Measurements from ENCODE around the gene FEN1. TPM values are rescaled to one million over a fixed set of nuclear protein-coding genes. Genes with fewer than 3 reads are reported as not detected.

The FEN1 gene
- total and polyA plus RNA-seq, 2 of the 13 experiments (the other 11 are each of a cell fraction or from before 2014, with no cell fraction given), result 12.4 to 102 TPM

GRCh38 chr11:61827571-61828378 is 35.1 kb downstream of the FEN1 start, which contains the start of gene FADS2 (continued):
- TF ChIP-seq, protein P1, sequence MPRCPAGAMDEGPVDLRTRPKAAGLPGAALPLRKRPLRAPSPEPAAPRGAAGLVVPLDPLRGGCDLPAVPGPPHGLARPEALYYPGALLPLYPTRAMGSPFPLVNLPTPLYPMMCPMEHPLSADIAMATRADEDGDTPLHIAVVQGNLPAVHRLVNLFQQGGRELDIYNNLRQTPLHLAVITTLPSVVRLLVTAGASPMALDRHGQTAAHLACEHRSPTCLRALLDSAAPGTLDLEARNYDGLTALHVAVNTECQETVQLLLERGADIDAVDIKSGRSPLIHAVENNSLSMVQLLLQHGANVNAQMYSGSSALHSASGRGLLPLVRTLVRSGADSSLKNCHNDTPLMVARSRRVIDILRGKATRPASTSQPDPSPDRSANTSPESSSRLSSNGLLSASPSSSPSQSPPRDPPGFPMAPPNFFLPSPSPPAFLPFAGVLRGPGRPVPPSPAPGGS (CRISPR knock-in tag; IDR thresholded peaks at IDR 0.05), result peak; percentile 67; the same call in 1 of the 2 replicates
- no peak for TF ChIP-seq MXD4 (CRISPR knock-in tag; IDR thresholded peaks at IDR 0.05)
- TF ChIP-seq ZC3H13 (CRISPR knock-in tag; IDR thresholded peaks at IDR 0.05), result peak; percentile 65; the same call in 1 of the 2 replicates
- no peak for TF ChIP-seq ZNF3 (CRISPR knock-in tag; IDR thresholded peaks at IDR 0.05)
- TF ChIP-seq ZFY (CRISPR knock-in tag; IDR thresholded peaks at IDR 0.05), result no peak; the same call in none of the 2 replicates
- TF ChIP-seq RFXAP (CRISPR knock-in tag; IDR thresholded peaks at IDR 0.05; ENCODE audit: borderline replicate concordance), result no peak
- no peak for TF ChIP-seq SAFB2 (CRISPR knock-in tag; IDR thresholded peaks at IDR 0.05; ENCODE audit: borderline replicate concordance, low read depth)
- 0 out of 2 replicates have a peak, but pooled peaks have one; percentile 47 for TF ChIP-seq ZBTB3 (CRISPR knock-in tag; IDR thresholded peaks at IDR 0.05; ENCODE audit: borderline replicate concordance, low read depth)
- no peak for TF ChIP-seq ZNF383 (CRISPR knock-in tag; IDR thresholded peaks at IDR 0.05; ENCODE audit: borderline replicate concordance)
- no peak for TF ChIP-seq ZNF33B (CRISPR knock-in tag; IDR thresholded peaks at IDR 0.05)
- no peak for TF ChIP-seq MAFF (IDR thresholded peaks at IDR 0.05; ENCODE audit: low read depth, low read length)
- TF ChIP-seq MED13 (CRISPR knock-in tag; IDR thresholded peaks at IDR 0.05), result peak; percentile 44; the same call in 1 of the 2 replicates
- no peak for TF ChIP-seq ZNF138 (CRISPR knock-in tag; IDR thresholded peaks at IDR 0.05; ENCODE audit: low read depth)
- no peak for TF ChIP-seq NFKBIZ (CRISPR knock-in tag; IDR thresholded peaks at IDR 0.05)
- TF ChIP-seq ZNF75D (CRISPR knock-in tag; IDR thresholded peaks at IDR 0.05; ENCODE audit: borderline replicate concordance), result 0 out of 2 replicates have a peak, but pooled peaks have one; percentile 57
- TF ChIP-seq PRPF4 (IDR thresholded peaks at IDR 0.05; ENCODE audit: low read depth, low read length, poor library complexity, severe bottlenecking), result no peak
- TF ChIP-seq ATF5 (CRISPR knock-in tag; IDR thresholded peaks at IDR 0.05; ENCODE audit: low read depth), result no peak
- no peak for TF ChIP-seq CEBPG (CRISPR knock-in tag; IDR thresholded peaks at IDR 0.05)
- TF ChIP-seq SP140L (CRISPR knock-in tag; IDR thresholded peaks at IDR 0.05; ENCODE audit: borderline replicate concordance), result no peak
- no peak for TF ChIP-seq SNAI1 (CRISPR knock-in tag; IDR thresholded peaks at IDR 0.05; ENCODE audit: borderline replicate concordance)
- no peak for TF ChIP-seq ZNF256 (CRISPR knock-in tag; conservative IDR thresholded peaks at IDR 0.05)
- TF ChIP-seq, protein P2, sequence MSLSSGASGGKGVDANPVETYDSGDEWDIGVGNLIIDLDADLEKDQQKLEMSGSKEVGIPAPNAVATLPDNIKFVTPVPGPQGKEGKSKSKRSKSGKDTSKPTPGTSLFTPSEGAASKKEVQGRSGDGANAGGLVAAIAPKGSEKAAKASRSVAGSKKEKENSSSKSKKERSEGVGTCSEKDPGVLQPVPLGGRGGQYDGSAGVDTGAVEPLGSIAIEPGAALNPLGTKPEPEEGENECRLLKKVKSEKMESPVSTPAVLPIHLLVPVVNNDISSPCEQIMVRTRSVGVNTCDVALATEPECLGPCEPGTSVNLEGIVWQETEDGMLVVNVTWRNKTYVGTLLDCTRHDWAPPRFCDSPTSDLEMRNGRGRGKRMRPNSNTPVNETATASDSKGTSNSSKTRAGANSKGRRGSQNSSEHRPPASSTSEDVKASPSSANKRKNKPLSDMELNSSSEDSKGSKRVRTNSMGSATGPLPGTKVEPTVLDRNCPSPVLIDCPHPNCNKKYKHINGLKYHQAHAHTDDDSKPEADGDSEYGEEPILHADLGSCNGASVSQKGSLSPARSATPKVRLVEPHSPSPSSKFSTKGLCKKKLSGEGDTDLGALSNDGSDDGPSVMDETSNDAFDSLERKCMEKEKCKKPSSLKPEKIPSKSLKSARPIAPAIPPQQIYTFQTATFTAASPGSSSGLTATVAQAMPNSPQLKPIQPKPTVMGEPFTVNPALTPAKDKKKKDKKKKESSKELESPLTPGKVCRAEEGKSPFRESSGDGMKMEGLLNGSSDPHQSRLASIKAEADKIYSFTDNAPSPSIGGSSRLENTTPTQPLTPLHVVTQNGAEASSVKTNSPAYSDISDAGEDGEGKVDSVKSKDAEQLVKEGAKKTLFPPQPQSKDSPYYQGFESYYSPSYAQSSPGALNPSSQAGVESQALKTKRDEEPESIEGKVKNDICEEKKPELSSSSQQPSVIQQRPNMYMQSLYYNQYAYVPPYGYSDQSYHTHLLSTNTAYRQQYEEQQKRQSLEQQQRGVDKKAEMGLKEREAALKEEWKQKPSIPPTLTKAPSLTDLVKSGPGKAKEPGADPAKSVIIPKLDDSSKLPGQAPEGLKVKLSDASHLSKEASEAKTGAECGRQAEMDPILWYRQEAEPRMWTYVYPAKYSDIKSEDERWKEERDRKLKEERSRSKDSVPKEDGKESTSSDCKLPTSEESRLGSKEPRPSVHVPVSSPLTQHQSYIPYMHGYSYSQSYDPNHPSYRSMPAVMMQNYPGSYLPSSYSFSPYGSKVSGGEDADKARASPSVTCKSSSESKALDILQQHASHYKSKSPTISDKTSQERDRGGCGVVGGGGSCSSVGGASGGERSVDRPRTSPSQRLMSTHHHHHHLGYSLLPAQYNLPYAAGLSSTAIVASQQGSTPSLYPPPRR (CRISPR knock-in tag; IDR thresholded peaks at IDR 0.05; ENCODE audit: borderline replicate concordance), result no peak; the same call in 1 of the 2 replicates
- no peak for TF ChIP-seq HMG20A (CRISPR knock-in tag; IDR thresholded peaks at IDR 0.05; ENCODE audit: borderline replicate concordance)
